Smooth muscle cell of the brain vasculature (primary cell): ENCODE measurements around the gene C8G.

ENCODE experiments used
- DNase-seq: peaks from one replicate; pipeline ENCODE4 v3.0.0-alpha.2; 2012; ENCODE audit warnings: low read depth, low spot score

Gene C8G

DNA sequence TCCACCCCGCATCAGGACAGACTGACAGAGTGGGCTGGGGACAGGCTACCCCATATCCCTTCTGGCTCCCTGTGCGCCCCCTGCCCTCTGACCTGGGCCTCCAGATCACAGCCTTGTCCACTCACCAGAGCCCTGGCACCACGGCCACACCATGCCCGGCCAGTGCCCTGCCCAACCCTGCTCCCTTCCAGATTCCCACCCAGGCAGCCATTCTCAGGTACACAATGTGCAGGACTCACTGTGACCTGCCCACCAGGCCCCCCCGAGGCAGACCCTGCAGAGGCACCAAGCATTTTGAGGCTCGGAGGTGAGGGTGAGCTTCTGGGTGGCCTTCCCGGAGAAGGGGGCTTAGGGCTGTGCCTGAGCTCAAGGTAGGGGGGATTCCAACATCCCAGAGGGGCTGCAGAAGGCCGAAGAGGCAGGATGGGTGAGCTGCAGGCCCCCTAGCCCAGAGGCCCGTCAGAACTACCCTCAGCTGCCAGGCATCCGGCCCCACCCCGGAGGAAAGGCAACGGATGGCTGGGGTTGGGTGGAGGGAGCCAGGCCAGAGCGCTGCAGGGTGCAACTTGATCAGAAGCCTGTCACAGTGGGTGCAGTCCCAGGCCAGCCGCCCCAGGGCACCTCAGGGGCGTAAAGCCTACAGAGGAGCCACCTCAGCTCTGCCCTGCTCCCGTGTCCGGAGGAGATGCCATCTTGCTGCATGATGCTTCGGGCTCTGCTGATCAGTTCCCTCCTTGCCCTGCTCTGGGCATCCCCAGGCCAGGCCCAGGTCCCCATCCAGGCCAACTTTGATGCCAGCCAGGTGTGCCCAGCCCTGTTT is 37.4 kb downstream of the C8G start, which contains the start of gene LCNL1:
Gene LCNL1 (plus strand): TSS at position 762 of the 820 bp plus-strand sequence. CDS start 594 bp downstream, outside the sequence.
- no peak for DNase-seq

DNA sequence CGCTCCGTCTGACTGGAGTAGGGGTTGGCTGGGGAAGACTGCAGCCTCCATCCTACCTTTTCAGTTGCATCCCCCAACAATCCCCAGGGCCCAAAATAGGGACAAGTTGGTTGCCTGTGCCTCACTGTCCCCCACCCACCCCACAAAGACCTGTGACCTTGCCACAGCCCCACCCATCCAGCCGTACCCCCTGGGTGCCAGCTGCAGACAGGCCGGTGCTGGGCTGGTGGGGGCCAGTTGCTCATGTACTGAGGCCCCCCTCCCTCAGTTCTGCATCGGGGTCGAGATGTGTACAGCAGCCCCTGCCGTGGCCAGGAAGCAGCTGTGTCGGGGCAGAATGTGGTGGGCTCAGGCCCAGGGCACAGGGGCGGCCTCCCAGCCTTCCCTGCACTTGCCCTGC is 38.1 kb downstream of the C8G start:
- DNase-seq = no peak

DNA sequence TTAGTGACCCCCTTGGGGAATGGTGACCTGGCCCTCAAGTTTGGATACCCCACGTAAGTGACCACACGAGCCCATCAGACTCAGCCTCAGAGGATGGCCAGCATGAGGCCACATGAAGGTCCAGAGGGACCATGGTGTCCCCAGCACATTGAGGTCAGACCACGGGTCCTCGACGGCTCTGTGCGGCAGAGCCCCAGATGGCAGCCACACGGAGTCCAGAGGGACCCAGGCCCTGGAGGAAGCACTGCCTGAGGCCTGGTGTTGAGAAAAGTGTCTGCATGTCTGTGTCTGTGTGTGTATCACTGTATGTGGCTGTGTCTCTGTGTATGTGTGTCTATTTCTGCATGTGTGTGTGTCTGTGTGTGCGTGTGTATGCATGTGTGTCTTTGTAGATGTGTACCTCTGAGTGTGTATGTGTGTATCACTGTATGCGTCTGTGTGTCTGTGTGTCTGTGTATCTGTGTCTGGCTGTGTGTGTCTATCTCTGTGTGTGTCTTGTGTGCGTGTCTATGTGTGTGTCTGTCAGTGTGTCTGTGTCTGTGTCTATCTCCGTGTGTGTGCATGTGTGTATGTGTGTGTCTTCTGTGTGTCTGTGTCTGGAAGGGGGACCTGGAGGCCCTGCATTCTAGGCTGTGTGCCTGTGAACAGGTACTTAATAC is 38.7 kb downstream of the C8G start:
- DNase-seq = no peak

DNA sequence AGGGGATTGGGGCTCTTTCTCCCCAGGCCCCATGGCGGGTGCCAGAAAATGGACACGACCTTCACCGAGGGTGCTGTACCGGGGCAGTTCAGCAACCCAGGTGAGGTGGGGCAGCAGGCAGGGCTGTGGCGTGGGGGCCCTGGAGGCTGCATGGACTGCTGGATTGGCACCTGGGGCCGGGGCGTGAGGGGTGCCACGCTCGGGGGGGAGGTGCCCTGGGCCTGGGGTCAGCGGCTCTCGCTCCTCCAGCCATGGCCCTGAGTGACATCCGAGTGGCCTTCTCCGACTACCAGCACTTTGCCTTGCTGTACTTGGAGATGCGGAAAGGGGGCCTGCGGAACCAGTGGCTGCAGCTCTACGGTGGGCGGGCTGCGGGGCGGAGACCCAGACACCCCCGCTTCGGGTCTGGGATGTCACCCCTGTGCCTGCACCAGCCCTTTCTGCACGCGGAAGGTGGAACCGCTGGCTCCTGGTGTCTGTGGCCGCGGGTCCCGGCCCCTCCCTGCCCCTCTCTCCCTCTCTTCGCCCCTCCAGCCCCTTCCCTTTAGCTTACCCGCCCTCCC is 39.5 kb downstream of the C8G start:
- no peak for DNase-seq

DNA sequence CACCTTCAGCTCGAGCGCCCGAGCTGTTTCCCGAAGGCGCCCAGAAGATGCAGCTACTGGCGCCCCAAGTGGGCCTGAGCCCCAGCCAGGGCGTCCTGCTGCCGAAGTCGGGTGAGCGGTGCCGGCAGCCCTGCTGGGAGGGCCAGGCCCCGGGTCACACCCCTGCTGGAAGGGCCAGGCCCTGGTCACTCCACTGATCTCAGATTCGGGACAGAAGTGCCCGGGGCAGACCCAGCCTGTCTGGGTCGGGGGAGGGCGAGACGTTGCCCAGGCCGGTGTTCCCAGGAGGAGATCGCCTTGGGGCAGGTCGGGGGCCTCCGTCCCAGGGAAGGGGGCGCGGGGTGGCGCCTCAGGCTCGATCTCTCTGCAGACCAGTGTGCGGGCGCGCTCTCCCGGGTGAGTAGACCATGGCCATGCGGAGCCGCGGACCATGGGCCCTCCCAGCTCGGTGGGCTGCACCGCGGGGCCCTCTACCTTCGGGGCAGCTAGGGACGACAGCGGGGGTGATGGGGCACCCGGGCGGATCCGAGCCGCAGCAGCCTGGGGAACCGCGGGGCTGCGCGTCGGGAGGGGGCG is 40.1 kb downstream of the C8G start:
- no peak for DNase-seq

DNA sequence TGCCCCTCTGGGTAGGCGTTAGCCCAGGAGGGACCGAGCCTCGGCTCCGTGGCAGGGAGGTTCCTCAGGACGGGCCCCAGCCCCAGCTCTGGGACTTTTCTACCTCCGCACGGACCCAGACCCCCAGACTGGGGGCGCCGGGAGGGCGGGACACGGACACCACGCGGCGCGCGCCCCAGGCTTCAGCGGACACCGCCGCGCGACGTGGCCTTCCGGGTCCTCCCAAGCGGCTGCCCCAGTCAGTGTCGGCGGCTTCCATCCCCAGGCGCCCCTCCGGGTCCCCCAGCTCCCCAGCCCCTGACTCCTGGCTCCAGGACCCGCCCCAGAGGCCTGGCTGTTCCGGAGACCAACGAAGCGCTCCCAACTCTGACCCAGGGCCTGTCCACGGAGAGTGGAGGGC is 40.8 kb downstream of the C8G start:
- no peak for DNase-seq

DNA sequence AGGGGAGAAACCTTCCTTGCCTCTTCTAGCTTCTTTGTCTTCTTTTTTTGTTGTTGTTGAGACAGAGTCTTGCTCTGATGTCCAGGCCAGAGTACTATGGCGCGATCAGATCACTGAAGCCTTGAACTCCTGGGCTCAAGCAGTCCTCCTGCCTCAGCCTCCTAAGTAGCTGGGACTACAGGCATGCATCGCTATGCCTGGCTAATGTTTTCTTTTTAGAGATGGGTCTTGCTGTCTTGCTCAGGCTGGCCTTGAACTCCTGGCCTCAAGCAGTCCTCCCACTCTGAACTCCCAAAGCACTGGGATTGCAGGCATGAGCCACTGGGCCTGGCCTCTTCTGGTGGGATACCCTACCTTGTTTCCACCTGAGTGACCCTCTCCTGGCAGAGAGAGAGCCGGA is 43.8 kb downstream of the C8G start:
- DNase-seq = no peak

DNA sequence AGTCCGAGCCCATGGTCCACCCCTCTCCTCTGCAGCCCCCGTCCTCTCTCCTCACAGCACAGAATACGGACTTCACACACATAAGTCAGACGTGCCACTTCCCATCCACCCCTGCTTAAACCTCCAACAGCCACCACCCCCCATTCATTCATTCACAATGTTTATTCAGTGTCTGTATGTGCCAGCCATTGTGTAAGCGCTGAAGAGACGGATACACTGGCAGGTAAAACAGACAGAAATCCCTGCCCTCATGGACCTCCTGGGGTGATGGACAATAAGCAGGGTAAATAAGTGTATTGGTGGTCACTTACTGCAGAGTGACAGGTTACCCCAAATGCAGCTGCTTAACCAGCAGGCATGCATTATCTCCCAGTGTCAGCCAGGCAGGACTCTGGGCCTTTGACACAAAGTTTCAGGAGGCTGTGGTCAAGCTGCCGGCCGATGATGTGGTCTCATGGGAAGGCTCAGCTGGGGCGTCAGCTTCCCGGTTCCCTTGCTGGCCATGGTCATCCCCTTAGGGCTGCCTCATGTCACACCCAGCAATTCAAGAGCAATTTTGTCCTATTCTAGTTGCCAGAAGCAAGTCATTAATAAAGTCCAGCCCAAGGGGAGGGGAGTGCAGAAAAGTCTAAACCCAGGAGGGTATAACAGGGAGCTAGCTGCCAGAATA is 45.3 kb downstream of the C8G start:
- DNase-seq = no peak

DNA sequence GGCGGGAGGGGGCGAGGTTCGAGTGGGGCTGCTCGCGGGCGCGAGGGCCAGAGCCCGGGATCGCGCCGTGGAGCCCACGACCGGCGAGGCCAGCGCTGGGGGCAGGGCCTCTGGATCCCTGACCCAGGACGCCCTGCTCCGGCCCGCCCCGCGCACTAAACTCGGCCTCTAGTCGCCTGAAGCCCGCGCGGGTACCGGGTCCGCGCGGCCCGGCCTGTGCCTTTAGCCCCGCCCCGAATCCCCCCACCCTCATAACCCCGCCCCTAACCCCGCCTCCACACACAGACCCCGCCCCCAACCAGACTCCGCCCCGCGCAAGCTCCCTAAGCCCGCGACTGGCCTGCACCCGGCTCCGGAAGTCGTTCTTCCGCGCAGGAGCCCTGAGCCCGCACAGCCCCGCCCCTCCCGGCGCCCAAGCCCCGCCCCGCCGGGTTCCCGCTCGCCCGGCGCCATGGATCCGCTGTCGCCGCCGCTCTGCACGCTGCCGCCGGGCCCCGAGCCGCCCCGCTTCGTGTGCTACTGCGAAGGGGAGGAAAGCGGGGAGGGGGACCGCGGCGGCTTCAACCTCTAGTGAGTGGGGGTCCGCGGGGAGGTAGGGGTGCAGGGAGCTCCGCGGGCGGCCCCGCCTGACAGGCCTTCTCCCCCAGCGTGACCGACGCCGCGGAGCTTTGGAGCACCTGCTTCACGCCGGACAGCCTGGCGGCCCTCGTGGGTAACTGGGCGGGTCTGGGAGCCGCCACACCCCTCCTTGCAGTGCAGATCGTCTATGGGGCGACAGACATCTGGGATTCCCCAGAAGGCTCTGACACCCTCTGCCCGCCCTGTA is 47.2 kb downstream of the C8G start, which contains the start of gene PAXX:
Gene PAXX (plus strand): TSS at position 430 of the 826 bp plus-strand sequence. CDS start 22 bp downstream, at position 452.
- no peak for DNase-seq

DNA sequence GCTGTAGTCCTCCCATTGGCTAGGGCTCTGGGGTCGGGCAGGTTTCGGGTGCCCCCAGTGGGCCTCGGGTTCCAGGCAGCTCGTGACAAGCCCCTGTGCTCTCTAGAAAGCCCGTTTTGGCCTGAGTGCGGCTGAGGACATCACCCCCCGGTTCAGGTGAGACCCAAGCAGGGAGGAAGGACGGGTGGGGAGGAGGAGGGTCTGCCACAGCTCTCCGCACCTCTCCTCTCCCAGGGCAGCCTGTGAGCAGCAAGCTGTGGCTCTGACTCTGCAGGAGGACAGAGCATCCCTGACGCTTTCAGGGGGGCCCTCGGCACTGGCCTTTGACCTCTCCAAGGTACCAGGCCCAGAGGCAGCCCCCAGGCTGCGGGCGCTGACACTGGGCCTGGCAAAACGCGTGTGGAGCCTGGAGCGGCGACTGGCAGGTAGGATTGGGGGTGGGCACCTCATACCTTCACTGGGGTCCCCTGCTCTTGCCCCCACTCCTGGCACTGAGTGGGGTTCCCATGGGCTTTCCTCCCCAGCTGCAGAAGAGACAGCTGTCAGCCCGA is 47.9 kb downstream of the C8G start:
- DNase-seq = no peak

DNA sequence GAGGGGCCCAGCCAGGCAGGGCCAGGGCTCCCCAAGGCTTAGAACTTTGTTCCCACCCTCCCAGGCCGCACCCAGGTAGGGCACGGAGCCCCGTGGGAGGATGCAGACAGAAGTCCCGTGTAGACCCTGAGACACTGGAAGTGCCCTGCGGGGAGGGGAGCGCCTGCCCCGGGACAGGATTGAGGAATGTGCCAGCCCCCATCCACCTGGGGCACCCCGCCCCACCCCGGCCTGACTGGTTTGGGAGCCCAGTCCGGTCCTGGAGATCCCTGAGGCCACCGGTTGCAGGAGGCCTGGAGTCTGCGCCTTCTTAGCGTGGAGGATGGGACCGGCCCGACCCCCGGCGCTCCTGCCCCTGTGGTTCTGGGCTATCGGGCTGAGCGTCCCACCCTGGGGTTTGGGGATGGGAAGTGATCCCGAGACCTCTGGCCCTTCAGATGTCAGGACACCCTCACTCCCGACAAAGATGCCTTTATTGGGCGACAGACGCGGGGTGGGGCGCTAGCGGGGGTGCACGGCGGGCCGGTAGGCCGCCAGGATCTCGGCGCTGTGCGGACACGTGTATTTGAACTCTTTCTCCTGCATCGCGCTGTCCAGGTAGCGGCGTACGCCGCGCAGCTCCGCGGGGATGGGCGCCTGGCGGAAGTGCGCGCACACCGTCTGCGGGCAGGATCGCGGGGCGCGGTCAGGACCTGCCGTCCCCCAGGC is 49.3 kb downstream of the C8G start:
- no peak for DNase-seq

DNA sequence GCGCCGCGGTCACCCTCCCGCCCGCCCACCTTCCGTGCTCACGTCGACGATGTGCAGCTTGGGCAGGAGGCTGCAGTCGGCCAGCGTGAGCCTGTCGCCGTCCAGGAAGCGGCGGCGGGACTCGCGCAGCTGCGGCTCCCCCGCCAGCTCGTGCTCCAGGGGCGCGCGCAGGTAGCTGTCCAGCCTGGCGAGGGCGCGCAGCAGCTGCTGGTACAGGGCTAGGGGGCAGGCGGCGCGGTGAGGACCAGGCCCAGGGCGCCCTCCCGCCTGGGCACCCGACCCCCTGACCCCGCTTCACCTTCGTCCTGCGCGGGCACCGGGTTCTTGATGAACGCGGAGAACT is 49.8 kb downstream of the C8G start:
- DNase-seq = no peak

DNA sequence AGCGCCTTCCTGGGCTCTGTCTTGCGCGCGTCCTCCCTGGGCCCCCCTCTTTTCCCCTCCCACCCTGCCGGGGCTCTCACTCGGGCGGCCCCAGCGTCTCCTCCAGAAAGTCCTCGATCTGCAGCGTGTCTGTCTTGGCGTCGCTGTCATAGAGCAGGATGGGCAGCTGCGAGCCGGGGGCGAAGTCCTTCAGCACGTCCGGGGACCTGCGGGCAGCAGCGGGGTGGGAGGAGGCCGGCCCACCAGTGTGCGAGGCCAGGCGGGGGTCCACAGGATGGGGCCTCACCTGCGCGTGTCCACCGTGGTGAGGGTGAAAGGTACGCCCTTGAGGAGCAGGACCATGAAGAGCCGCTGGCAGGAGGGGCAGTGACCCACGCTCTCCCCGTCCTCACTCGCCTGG is 50.3 kb downstream of the C8G start:
- no peak for DNase-seq

DNA sequence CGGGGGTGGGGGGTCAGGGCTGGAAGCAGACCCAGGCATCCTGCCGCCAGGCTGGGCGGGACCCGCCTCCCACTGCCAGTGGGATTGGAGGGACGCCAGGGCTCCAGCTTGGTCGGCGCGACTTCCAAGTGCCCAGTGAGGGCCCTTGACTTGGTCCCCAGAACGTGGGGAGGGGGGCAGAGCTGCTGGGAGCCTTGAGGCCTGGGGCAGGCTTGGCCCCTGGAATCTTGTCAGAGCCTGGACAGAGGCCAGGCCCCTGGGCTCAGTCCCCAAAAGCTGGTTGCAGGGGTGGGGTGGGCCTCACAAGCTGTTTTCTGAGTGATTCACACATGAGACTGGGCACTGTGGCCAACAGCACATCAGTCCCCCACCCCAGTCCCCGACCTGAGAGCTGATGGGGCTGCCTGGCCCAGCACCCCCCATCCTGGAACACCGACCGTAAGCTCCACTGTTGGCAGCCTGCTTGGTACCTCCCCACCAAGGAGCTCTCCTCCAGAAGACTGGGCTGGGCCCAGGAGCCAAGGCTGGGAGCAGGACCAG is 50.8 kb downstream of the C8G start:
- no peak for DNase-seq
